Amniotic stem cell (primary cell): ENCODE measurements around the gene ADAM33.

Experiments
- DNase-seq: peaks from one replicate; lab custom pipeline; 2025; lab: John Stamatoyannopoulos, UW

ADAM33 gene

GRCh38 chr20:3681931-3682781 is at the start of gene ADAM33:
ADAM33 (minus strand) TSS chr20:3682010; CDS start chr20:3682004, 6 bp downstream.
- no peak for DNase-seq

DNA sequence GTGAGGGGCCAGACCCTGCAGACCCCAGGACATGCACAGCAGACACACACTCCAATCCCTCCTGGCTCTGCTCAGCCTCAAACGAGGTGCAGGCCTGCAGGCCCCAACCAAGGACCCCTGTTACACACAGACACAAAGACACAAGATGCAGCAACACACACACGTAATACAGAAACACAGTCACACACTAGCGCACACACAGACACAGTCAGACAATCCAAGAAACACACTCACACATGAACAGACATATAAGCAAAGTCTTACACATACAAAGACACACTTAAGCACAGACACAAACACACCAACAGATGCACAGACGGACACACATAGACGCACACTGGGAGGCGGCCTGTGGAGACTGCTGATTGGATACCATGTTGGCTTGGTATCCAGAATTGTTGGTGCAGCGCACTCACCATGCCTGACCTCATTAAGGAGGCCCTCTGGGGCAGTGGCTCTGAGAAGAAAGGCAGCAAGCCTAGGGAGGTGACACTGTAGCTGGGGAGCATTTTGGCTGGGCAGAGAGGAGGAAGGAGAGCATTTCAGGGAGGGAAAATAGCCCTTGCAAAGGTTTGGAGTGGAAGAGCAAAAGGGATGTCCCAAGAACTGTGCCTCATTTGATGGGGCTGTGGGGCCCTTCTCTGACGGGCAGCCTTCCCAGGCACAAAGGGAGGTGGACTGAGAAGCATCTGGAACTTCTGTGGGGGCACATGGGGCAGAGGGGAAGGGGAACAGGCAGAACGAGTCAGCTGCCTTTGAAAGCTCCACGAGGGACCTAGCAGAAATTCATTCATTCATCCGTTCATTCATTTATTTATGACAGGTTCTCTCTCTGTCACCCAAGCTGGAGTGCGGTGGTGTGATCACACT is 49.2 kb upstream of the ADAM33 start:
- DNase-seq = no peak

GRCh38 chr20:3729811-3730540 is 48.2 kb upstream of the ADAM33 start:
- no peak for DNase-seq

- DNase-seq = no peak
Measured at GRCh38 chr20:3729378-3729777, 47.6 kb upstream of the ADAM33 start.

DNA sequence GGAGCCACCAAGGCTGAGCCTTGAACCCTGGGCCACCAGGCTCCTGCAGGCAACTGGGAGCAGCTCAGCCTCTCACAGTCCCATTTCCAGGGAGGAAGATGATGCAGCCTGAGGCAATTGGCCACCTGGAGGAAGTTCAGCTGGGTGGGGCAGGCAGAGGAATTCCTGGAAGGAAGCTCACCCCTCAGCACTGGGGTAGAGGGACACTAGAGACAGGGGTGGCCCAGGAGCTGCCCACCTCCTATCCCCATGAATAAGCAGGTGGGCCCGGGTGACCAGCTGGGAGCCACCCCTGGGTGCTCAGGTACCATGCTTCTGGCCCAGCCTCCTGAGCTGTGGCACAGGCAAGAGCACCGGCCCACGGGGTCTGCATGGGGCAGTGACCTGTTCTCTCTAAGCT is 47.1 kb upstream of the ADAM33 start:
- DNase-seq = no peak

DNA sequence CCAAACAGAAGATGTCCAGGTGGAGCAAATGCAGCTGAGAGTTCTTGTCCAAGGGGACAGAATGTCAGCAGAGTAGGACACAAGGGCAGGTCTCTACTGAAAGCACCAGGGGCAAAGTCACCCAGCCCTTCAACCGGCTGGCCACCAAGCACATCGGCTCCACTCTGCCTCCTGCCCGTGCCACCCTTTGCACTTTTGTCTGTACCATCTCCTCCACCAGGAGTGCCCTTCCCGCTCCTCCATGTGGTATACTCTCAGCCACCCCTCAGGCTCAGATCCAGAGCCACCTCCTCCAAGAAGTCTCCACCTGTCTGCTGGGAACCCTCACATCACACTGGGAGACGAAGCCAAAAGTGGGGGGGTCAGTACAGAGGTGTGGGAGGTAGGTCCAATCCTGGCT is 46.5 kb upstream of the ADAM33 start:
- no peak for DNase-seq

DNA sequence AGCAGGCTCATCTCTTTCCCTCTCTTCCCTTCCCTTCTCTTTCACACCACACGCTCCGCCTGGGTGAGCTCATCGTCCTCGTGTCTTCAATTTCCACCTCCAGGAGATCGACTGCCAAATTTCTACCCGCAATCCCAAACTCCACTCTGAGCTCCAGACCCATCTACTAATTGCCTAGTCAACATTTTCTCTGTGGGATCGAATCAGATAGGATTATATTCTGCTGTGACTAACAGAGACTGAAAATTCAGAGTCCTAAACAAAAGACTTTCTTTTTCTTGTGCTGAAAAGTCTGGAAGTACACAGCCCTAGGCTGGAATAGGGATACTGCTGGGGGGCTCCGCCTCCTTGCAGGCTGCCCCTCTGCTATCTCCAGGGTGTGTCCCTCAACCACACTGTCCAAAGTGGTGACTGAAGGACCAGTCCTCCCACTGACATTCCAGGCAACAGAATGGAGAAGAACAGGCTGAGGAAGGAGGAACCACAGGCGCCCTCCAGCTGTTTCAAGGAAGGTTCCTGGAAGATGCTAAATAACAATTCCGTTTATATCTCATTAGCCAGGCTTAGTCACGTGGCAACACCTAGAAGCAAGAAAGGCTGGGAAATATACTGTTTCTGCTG is 45.7 kb upstream of the ADAM33 start:
- DNase-seq = no peak

DNA sequence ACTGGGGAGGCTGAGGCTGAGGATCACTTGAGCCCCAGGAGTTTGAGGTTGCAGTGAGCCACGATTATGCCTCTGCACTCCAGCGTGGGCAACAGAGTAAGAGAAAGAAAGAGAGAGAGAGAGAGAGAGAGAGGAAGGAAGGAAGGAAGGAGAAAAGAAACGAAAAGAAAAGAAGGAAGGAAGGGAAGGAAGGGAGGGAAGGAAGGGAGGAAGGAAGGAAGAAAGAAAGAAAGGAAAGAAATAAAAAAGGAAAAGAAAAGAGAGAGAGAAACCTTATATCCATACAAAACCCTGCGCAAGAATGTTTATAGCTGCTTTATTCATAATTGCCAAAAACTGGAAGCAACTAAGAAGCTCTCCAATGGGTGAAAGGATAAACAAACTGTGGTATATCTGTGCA is 42.5 kb upstream of the ADAM33 start:
- DNase-seq = no peak

GRCh38 chr20:3723284-3723683 is 41.5 kb upstream of the ADAM33 start:
- DNase-seq = no peak

DNA sequence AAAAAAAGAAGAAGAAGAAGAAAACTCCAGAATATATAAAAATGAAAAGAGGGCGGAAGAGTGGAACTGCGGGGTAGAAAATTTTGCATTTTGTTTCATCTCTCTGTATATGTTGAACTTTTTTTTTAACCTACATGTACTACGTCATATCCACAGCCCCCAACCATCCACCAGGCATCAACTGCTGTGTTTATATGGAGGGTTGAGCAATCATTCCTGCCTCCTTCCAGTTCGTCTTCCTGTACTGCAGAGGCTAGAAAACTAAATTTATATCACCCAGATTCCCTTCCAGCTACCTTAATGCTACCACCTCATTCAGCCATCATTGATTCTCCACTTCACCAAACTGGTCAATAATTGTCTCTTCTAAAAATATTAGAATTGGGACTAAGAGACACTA is 40.1 kb upstream of the ADAM33 start:
- no peak for DNase-seq

GRCh38 chr20:3720626-3721025 is 38.8 kb upstream of the ADAM33 start:
- DNase-seq = no peak

GRCh38 chr20:3720068-3720467 is 38.3 kb upstream of the ADAM33 start:
- DNase-seq = no peak

DNA sequence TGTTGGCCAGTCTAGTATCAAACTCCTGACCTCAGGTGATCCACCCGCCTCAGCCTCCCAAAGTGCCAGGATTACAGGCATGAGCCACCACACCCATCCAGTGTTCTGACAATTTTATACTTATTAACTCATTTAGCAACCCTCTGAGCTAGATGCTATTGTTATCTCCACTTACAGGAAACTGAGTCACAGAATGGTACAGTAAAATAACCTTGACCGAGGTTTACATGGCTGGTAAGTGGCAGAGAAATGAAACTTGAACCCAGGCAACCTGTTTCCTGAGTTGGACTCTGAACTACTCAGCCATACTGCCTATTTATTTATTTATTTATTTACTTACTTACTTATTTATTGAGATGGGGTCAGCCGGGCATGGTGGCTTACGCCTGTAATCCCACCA is 37.2 kb upstream of the ADAM33 start:
- DNase-seq = no peak

- peak; percentile 24 for DNase-seq
Measured at GRCh38 chr20:3716195-3716834, 34.5 kb upstream of the ADAM33 start.

- DNase-seq = no peak
Measured at GRCh38 chr20:3714092-3714491, 32.3 kb upstream of the ADAM33 start.

GRCh38 chr20:3712279-3712873 is 30.6 kb upstream of the ADAM33 start, which contains the start of gene SIGLEC1:
SIGLEC1 (minus strand) TSS chr20:3712600; CDS start chr20:3707128, 5,472 bp downstream.
- DNase-seq = no peak

- no peak for DNase-seq
Measured at GRCh38 chr20:3711484-3711941, 29.7 kb upstream of the ADAM33 start.

DNA sequence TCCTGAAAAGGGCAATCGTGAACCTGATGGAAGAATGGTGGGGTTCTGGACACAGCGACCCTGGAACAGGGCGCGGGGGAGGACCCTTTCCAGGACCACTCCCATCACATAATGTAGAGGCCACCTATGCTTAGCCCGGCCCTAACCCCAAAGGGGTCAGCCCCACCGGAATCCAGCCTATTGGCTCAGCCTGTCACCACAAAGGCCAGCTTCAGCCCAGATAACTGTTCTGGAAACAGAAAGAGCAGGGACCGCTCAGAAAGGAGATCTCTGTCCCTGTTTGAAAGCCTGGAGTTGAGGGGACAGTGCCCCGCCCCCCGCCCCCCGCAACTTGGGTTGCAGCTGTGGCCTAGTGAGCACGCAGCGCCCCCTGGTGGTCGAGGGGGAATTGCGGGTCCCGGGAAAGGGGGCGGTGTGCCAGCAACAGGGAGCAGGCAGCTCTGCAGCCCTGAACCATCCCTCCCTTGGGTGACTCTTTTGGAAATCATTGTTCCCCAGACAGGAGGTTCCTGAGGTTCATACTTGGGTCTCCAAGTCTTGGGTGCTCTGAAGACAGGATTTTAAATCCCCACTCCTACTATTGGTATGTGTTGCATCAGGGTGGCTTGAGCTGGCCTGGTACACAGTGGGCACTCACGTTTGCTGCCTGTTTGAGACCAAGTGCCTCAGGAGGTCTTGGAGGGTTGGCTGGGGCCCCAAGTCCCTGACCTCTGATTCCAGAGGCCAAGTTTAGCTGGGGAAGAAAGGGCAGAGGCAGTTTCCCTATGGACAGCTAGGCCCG is 29.1 kb upstream of the ADAM33 start:
- no peak for DNase-seq

DNA sequence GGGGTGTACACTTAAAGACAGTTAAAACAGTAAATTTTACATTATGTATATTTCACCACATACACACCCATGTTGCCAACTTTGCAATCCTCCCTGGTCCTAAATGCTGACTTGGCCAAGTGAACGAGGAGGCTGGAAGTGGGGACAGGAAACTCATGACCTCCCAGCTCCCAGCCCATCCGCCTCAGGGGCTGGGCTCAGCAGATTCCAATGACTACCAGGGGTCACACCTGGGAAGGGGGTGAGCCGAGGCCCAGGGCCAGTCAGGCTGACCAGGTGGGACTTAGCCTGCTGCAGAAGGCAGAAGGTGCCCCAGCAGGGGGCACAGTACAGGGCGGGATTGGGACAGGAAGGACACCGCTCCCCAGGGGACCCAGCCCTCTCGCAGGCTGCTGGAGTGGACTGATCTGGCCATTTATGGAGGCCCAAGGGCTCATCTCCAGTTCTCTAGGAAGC is 28.2 kb upstream of the ADAM33 start:
- no peak for DNase-seq

GRCh38 chr20:3707508-3707899 is 25.7 kb upstream of the ADAM33 start:
- DNase-seq = no peak
